ENCODE results near the gene SLX4IP. TPM values are rescaled to one million over a fixed set of nuclear protein-coding genes. Genes with fewer than 3 reads are reported as not detected.

Gene SLX4IP
- total and polyA plus RNA-seq, 2 donors (not counting 1 experiment from before 2014, with no cell fraction given), result 2.0 to 8.1 TPM

DNA sequence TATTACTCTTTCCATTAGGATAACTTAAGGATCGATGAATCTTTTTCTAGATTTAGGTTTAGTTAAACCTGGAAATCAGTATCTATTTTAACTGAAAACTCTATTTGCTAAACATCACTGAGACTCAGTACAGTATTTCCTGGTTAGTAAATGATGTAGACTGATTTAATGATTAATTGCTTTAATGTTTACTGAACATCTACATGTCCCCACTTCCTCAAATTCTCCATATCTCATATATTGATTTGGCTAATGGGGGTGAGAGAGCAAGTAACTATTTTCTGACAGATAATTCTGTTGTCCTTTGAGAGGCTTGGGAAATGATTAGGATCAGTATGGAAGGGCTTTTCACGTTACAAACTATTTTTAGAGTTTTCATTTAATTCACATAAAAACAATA is 11.4 kb upstream of the SLX4IP start:
- H3K27me3 Mint-ChIP-seq, result no peaks in the 10 kb centered on the region
- intact Hi-C loops (cut with micrococcal nuclease), result no loop called here
- Histone ChIP-seq H3K79me2 (ENCODE audit: control insufficient read depth, insufficient read depth, low read length) (peaks cover 23% of the 10 kb centered on the region), H4K20me1 (ENCODE audit: control insufficient read depth, insufficient read depth, low read length, poor library complexity, severe bottlenecking) (peaks cover 25% of the 10 kb centered on the region), H3K4me1 (ENCODE audit: control insufficient read depth in 2 of 2, insufficient read depth in 2 of 2, low read length in 2 of 2) (no peaks in the 10 kb centered on the region), H3K27me3 (replicated peaks in 1 of 4; ENCODE audit: control extremely low read depth in 1 of 4, control insufficient read depth in 3 of 4, insufficient read depth in 4 of 4, low read length in 3 of 4) (no peaks in the 10 kb centered on the region), H3K4me3 (ENCODE audit: control extremely low read depth in 1 of 5, extremely low read depth in 1 of 5, insufficient read depth in 1 of 5, low read depth in 2 of 5, low read length in 4 of 5) (no peak overlapping the region), H3K36me3 (replicated peaks in 1 of 2; ENCODE audit: control extremely low read depth in 1 of 2, control insufficient read depth in 1 of 2, extremely low read depth in 1 of 2, insufficient read depth in 2 of 2, low read length in 1 of 2) (no peaks in the 10 kb centered on the region), H3K9ac (ENCODE audit: low read length) (no peak overlapping the region), H3K27ac (ENCODE audit: low read length in 2 of 2) (no peak overlapping the region), H3K4me2 (replicated peaks; ENCODE audit: low read depth, low read length, poor library complexity, severe bottlenecking) (no peak overlapping the region), H2AFZ (ENCODE audit: insufficient read depth, low read depth, low read length, poor library complexity, severe bottlenecking) (no peak overlapping the region), H3K9me3 (ENCODE audit: control extremely low read depth in 1 of 3, control insufficient read depth in 2 of 3, insufficient read depth in 1 of 3, low read length in 2 of 3) (no peaks in the 10 kb centered on the region)
- H3K27ac Mint-ChIP-seq, result no peak overlapping the region
- peaks cover 9% of the 10 kb centered on the region for H3K4me1 Mint-ChIP-seq
- TF ChIP-seq, protein P1, sequence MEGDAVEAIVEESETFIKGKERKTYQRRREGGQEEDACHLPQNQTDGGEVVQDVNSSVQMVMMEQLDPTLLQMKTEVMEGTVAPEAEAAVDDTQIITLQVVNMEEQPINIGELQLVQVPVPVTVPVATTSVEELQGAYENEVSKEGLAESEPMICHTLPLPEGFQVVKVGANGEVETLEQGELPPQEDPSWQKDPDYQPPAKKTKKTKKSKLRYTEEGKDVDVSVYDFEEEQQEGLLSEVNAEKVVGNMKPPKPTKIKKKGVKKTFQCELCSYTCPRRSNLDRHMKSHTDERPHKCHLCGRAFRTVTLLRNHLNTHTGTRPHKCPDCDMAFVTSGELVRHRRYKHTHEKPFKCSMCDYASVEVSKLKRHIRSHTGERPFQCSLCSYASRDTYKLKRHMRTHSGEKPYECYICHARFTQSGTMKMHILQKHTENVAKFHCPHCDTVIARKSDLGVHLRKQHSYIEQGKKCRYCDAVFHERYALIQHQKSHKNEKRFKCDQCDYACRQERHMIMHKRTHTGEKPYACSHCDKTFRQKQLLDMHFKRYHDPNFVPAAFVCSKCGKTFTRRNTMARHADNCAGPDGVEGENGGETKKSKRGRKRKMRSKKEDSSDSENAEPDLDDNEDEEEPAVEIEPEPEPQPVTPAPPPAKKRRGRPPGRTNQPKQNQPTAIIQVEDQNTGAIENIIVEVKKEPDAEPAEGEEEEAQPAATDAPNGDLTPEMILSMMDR (IDR thresholded peaks at IDR 0.05), result no peak
- no peak for TF ChIP-seq EZH2 (IDR thresholded peaks at IDR 0.05; ENCODE audit: borderline replicate concordance, insufficient read depth, low read depth, low read length, poor library complexity, severe bottlenecking)
- WGBS (ENCODE audit: insufficient coverage), result no CpG with 5 or more reads among the region's 2 CpGs
- ATAC-seq (ENCODE audit: low read depth), result no peak
- H3K4me3 Mint-ChIP-seq, result no peak overlapping the region
- POLR2A ChIA-PET, result no interaction called here
- CTCF ChIA-PET, result no interaction called here
- no peak for DNase-seq
- no peaks in the 10 kb centered on the region for H3K9me3 Mint-ChIP-seq (ENCODE audit: insufficient read depth)

DNA sequence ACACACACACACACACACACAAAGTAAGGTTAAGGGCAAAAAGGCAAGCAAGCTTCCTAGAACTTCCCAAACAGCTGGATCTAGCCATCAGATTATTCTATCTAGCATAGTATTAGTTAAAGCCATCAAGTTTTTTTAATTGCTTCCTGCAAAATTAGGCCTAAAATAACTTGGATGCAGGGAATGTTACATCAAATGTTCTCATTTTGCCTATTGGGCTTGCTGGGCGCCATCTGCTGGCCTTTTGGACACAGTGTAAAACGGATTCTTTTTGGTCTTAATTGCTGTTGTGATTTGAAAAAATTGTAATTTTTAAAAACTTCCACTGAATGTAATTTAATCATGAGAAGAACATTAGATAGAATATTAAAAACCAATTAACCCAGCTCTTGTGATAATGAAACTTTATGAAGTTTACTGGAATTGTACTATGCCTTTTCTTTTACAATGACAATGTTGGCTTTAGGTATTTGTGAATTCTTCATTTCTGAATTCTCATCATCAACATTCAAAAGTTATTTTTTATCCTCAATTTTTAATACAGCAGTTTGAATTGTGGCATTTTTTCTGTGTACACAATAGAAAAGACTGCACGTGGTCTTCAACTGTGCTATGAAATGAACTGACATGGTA is 7.9 kb upstream of the SLX4IP start:
- H3K27me3 ChIP-seq (replicated peaks in 1 of 4; ENCODE audit: control extremely low read depth in 1 of 4, control insufficient read depth in 3 of 4, insufficient read depth in 4 of 4, low read length in 3 of 4), result no peaks in the 10 kb centered on the region
- H3K27me3 Mint-ChIP-seq, result no peaks in the 10 kb centered on the region
- peaks cover 20% of the 10 kb centered on the region for H3K79me2 ChIP-seq (ENCODE audit: control insufficient read depth, insufficient read depth, low read length)
- no peak overlapping the region for H3K4me3 Mint-ChIP-seq
- no peak overlapping the region for H2AFZ ChIP-seq (ENCODE audit: insufficient read depth, low read depth, low read length, poor library complexity, severe bottlenecking)
- no peak overlapping the region for H3K4me2 ChIP-seq (replicated peaks; ENCODE audit: low read depth, low read length, poor library complexity, severe bottlenecking)
- DNase-seq (peak; percentile 62), ATAC-seq (ENCODE audit: low read depth) (no peak)
- TF ChIP-seq, protein P1 (IDR thresholded peaks at IDR 0.05), result peak; percentile 84
- no peak for TF ChIP-seq EZH2 (IDR thresholded peaks at IDR 0.05; ENCODE audit: borderline replicate concordance, insufficient read depth, low read depth, low read length, poor library complexity, severe bottlenecking)
- no peaks in the 10 kb centered on the region for H3K4me1 ChIP-seq (ENCODE audit: control insufficient read depth in 2 of 2, insufficient read depth in 2 of 2, low read length in 2 of 2)
- H3K9me3 ChIP-seq (ENCODE audit: control extremely low read depth in 1 of 3, control insufficient read depth in 2 of 3, insufficient read depth in 1 of 3, low read length in 2 of 3), result no peaks in the 10 kb centered on the region
- ChIA-PET POLR2A (no interaction called here), CTCF (interaction anchor here (1.0 to 4.4 kb wide), 12 partner anchors 9 to 455 kb away, joined by 3 to 39 read pairs (median 5); partner anchors contain the start of genes MKKS and SLX4IP)
- H3K9ac ChIP-seq (ENCODE audit: low read length), result no peak overlapping the region
- H3K27ac ChIP-seq (ENCODE audit: low read length in 2 of 2), result no peak overlapping the region
- peaks cover 34% of the 10 kb centered on the region for H3K4me1 Mint-ChIP-seq
- no peak overlapping the region for H3K4me3 ChIP-seq (ENCODE audit: control extremely low read depth in 1 of 5, extremely low read depth in 1 of 5, insufficient read depth in 1 of 5, low read depth in 2 of 5, low read length in 4 of 5)
- H3K36me3 ChIP-seq (replicated peaks in 1 of 2; ENCODE audit: control extremely low read depth in 1 of 2, control insufficient read depth in 1 of 2, extremely low read depth in 1 of 2, insufficient read depth in 2 of 2, low read length in 1 of 2), result no peaks in the 10 kb centered on the region
- 100% methylated on average over 1 of the region's 3 CpGs for WGBS (ENCODE audit: insufficient coverage)
- intact Hi-C loops (cut with micrococcal nuclease), result loop anchor here (1.0 kb wide), 1 partner anchor 449 kb away; no protein-coding TSS in a partner anchor
- no peaks in the 10 kb centered on the region for H3K9me3 Mint-ChIP-seq (ENCODE audit: insufficient read depth)
- H4K20me1 ChIP-seq (ENCODE audit: control insufficient read depth, insufficient read depth, low read length, poor library complexity, severe bottlenecking), result peaks cover 32% of the 10 kb centered on the region
- H3K27ac Mint-ChIP-seq, result no peak overlapping the region

Measured in B cell (primary cell).